K562 (cell line): ENCODE measurements around the gene LBHD1. TPM values are rescaled to one million over a fixed set of nuclear protein-coding genes. Genes with fewer than 3 reads are reported as not detected.
A peak's percentile ranks its signal among the peaks of the same experiment; 100 is the strongest.

ENCODE experiments used
- ATAC-seq: fragments of 200-7000 bp; cut with Tn5 transposase; 3 replicates; pipeline ENCODE4 v1.9.1; 2020; ENCODE audit warnings: moderate library complexity
- BruUV-seq: library from RNA; stranded (reverse); fragments of 400-500 nt; replicated peaks from 2 replicates; lab custom pipeline; 2021; lab: Mats Ljungman, UMichigan
- CTCF ChIA-PET: fragments of 300-600 bp; formaldehyde crosslinking; extraction: SDS; loops from one replicate; lab custom pipeline; 2021; ENCODE audit warnings: low intra/inter-chr PET ratio; lab: Yijun Ruan, JAX
- POLR2A ChIA-PET: fragments of 300-600, 350-650 bp; sonication (Branson Sonifier 250); formaldehyde crosslinking; extraction: SDS; loops from one replicate; lab custom pipeline; 2021; ENCODE audit warnings: antibody characterized with exemption, inconsistent platforms; lab: Yijun Ruan, JAX
- DNase-seq, 4 experiments: peaks; one replicate each; pipeline versions ENCODE4 v3.0.0 to v3.0.0-alpha.2; 2011 to 2018; ENCODE audit warnings: low spot score in 3 of 4, mixed read lengths in 3 of 4; ENCODE audit errors: extremely low read depth in 1 of 4
- FAIRE-seq: peaks from 2 replicates; lab custom pipeline; 2011; peaks lifted over from hg19 to GRCh38; lab: Jason Lieb, UNC
- H2AFZ ChIP-seq: 2 replicates; pipeline ENCODE4 v1.6.0; 2011; ENCODE audit warnings: low read depth, low read length, control low read depth, inconsistent platforms
- H3K27ac ChIP-seq: fragments of 200-600 bp; 3 replicates; pipeline ENCODE4 v1.8.0; 2011; ENCODE audit warnings: low read depth, mild to moderate bottlenecking, control low read depth, inconsistent platforms, low read length, moderate library complexity, mixed read lengths; ENCODE audit errors: extremely low read depth
- H3K27me3 ChIP-seq, 2 experiments: fragments of 300-600 bp in 1 of 2; 2 replicates in 1 of 2; 3 replicates in 1 of 2; pipeline versions ENCODE4 v1.6.0 to v1.8.0; 2011; ENCODE audit warnings: inconsistent platforms in 2 of 2, low read length in 2 of 2, mild to moderate bottlenecking in 1 of 2, mixed read lengths in 1 of 2, moderate library complexity in 1 of 2; ENCODE audit not compliant: control insufficient read depth in 2 of 2, insufficient read depth in 2 of 2
- H3K36me3 ChIP-seq: fragments of 300-600 bp; 3 replicates; pipeline ENCODE4 v1.8.0; 2011; ENCODE audit warnings: mild to moderate bottlenecking, low read length, inconsistent platforms; ENCODE audit not compliant: control insufficient read depth, insufficient read depth
- H3K4me1 ChIP-seq, 2 experiments: fragments of 200-600 bp in 1 of 2; replicated peaks in 1 of 2; 2 replicates in 1 of 2; 3 replicates in 1 of 2; pipeline versions ENCODE4 v1.5.1 to v1.8.0; 2011; ENCODE audit warnings: inconsistent platforms in 2 of 2, low read length in 2 of 2, mild to moderate bottlenecking in 1 of 2, mixed read lengths in 1 of 2, moderate library complexity in 1 of 2; ENCODE audit not compliant: control insufficient read depth in 2 of 2, insufficient read depth in 2 of 2
- H3K4me2 ChIP-seq: 2 replicates; pipeline ENCODE4 v1.6.1; 2011; ENCODE audit warnings: low read length, control low read depth, inconsistent platforms, mixed read lengths; ENCODE audit not compliant: insufficient read depth
- H3K4me3 ChIP-seq: fragments of 200-600 bp; sonication (generic), shearing (Covaris generic); 2 replicates; pipeline ENCODE4 v1.5.1; 2016; ENCODE audit warnings: control low read depth, inconsistent platforms
- H3K79me2 ChIP-seq: fragments of 200-600 bp; 3 replicates; pipeline ENCODE4 v1.8.0; 2011; ENCODE audit warnings: low read length, inconsistent platforms; ENCODE audit not compliant: control insufficient read depth, insufficient read depth
- H3K9ac ChIP-seq, 2 experiments: 2 replicates each; pipeline versions ENCODE4 v1.6.0 to v1.6.1; 2011; ENCODE audit warnings: low read depth in 2 of 2, low read length in 2 of 2, control low read depth in 1 of 2, inconsistent platforms in 1 of 2, mild to moderate bottlenecking in 1 of 2, mixed read lengths in 1 of 2; ENCODE audit not compliant: insufficient read depth in 1 of 2
- H3K9me1 ChIP-seq: one replicate; pipeline ENCODE4 v1.6.0; 2011; ENCODE audit warnings: inconsistent platforms, mild to moderate bottlenecking, low read length, moderate library complexity; ENCODE audit not compliant: control insufficient read depth, insufficient read depth
- H3K9me3 ChIP-seq: replicated peaks from 2 replicates; pipeline ENCODE4 v1.5.1; 2011; ENCODE audit warnings: low read depth, low read length, inconsistent platforms; ENCODE audit not compliant: control insufficient read depth, insufficient read depth
- H4K20me1 ChIP-seq: replicated peaks from 2 replicates; pipeline ENCODE4 v1.6.1; 2011; ENCODE audit warnings: low read length, inconsistent platforms, mixed read lengths; ENCODE audit not compliant: control insufficient read depth, insufficient read depth
- ATF7 ChIP-seq: fragments of 450-650 bp; IDR thresholded peaks from 2 replicates; pipeline ENCODE4 v1.7.1; 2014; ENCODE audit warnings: mild to moderate bottlenecking, moderate library complexity
- PCBP1 ChIP-seq: fragments of 200-400 bp; formaldehyde crosslinking; IDR thresholded peaks from 2 replicates; pipeline ENCODE4 v1.6.1; 2018; ENCODE audit warnings: mild to moderate bottlenecking, low read depth, low read length; ENCODE audit not compliant: poor library complexity, severe bottlenecking
- ZKSCAN1 ChIP-seq: fragments of 150-350 bp; IDR thresholded peaks from 2 replicates; pipeline ENCODE4 v1.6.1; 2016; ENCODE audit warnings: low read depth, low read length
- whole genome bisulfite sequencing: fragments of 100-300 bp; shearing (Covaris generic); methylation state at CpG from one replicate; pipeline ENCODE4 v1.1.6; 2016; ENCODE audit warnings: low coverage, mixed read lengths; ENCODE audit not compliant: insufficient coverage; ENCODE audit errors: missing lambda C conversion rate; 5-methylcytosine and 5-hydroxymethylcytosine counted together
- in situ Hi-C: fragments of 300-500 bp; cut with MboI; formaldehyde crosslinking; loops from 4 replicates; pipeline ENCODE4 v1.15.0; 2018; ENCODE audit warnings: inconsistent platforms, mixed read lengths
- intact Hi-C: fragments of 100-400 bp; cut with micrococcal nuclease; formaldehyde crosslinking; loops from 2 replicates; pipeline ENCODE4 v1.14.2; 2022
- polyA plus RNA-seq, 8 experiments: library from polyadenylated mRNA; depleted of rRNA in 4 of 8; stranded (reverse) in 5 of 8; unstranded in 3 of 8; fragments of >200 nt; fragmentation: Nextera tagmentation in 2 of 8; fragmentation: Illumina TruSeq in 1 of 8; extraction: Ambion mirVana in 2 of 8; extraction: Trizol in 1 of 8; gene quantifications; 2 replicates each; pipeline versions ENCODE4 v1.2.1 to v1.2.3, GENCODE V29; 2011 to 2014; ENCODE audit warnings: inconsistent platforms in 1 of 8, missing spikeins in 1 of 8
- total RNA-seq, 7 experiments: library from RNA; depleted of rRNA in 6 of 7; stranded (reverse); fragments of >200 nt in 6 of 7; fragmentation: Illumina TruSeq in 2 of 7; extraction: Trizol in 2 of 7; gene quantifications; 2 replicates each; pipeline versions ENCODE4 v1.2.1 to v1.2.3, GENCODE V29; 2011 to 2021; ENCODE audit warnings: low replicate concordance in 1 of 7
- TF ChIP-seq, protein P1 (sequence below), 2 experiments: fragments of 450-650 bp; IDR thresholded peaks; 2 replicates each; pipeline ENCODE4 v1.6.1; 2016; ENCODE audit warnings: mild to moderate bottlenecking in 2 of 2, borderline replicate concordance in 1 of 2, low read depth in 1 of 2, moderate library complexity in 1 of 2
- TF ChIP-seq, protein P2 (sequence below): sonication (generic); formaldehyde crosslinking; IDR thresholded peaks from 2 replicates; pipeline ENCODE4 v1.4.0; 2020; ENCODE audit warnings: mild to moderate bottlenecking, missing genetic modification reagents
- TF ChIP-seq, protein P3 (sequence below): fragments of 450-650 bp; IDR thresholded peaks from 2 replicates; pipeline ENCODE4 v1.7.1; 2018; ENCODE audit warnings: mild to moderate bottlenecking, low read depth; ENCODE audit not compliant: partially characterized antibody
- TF ChIP-seq, protein P4 (sequence below): sonication (generic); formaldehyde crosslinking; IDR thresholded peaks from 2 replicates; pipeline ENCODE4 v1.8.0; 2022; ENCODE audit warnings: missing genetic modification reagents, mild to moderate bottlenecking, moderate library complexity, borderline replicate concordance

The LBHD1 gene
- total and polyA plus RNA-seq, 9 of the 15 experiments (the other 6 are each of a cell fraction or from before 2014, with no cell fraction given): 2.6 to 28.0 (median 12.5) TPM

DNA sequence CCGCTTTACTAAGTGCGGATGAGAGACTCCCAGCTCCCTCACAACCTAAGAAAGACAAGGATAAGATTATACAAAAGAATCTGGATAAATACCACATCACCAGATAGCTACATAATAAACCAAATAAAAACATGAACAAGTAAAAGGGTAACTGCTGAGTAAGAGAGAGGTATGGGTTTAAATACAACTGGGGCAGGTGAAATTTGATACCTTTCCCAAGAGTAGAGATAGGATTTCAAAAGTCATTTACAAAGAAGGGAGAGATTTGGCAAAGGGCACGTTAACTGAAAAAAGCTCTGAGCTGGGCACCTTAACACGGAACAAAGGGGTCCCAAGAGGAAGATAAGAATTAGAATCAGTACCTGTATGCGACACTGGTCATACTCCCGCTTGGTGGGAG lies 5.1 kb upstream of the LBHD1 start:
- H3K4me3 ChIP-seq: peak overlapping the region; percentile 81; the same call in 1 of the 2 replicates
- DNase-seq (no peak), ATAC-seq (no peak), FAIRE-seq (no peak)
- H3K79me2 ChIP-seq: peaks cover 58% of the 10 kb centered on the region
- H3K36me3 ChIP-seq: peaks cover 51% of the 10 kb centered on the region
- peak overlapping the region; percentile 85 to 99; a peak in 2 of 4 replicates for H3K9ac ChIP-seq
- H4K20me1 ChIP-seq: no peaks in the 10 kb centered on the region
- POLR2A ChIA-PET: interaction anchor here (0.6 to 5.4 kb wide), 9 partner anchors 10 to 179 kb away, joined by 3 to 57 read pairs (median 5); partner anchors contain the start of genes C11orf98, CSKMT and LRRN4CL
- intact Hi-C loops (no loop called here), in situ Hi-C loops (no loop called here)
- TF ChIP-seq PCBP1 (no peak), ATF7 (no peak), ZKSCAN1 (no peak)
- TF ChIP-seq, protein P1, sequence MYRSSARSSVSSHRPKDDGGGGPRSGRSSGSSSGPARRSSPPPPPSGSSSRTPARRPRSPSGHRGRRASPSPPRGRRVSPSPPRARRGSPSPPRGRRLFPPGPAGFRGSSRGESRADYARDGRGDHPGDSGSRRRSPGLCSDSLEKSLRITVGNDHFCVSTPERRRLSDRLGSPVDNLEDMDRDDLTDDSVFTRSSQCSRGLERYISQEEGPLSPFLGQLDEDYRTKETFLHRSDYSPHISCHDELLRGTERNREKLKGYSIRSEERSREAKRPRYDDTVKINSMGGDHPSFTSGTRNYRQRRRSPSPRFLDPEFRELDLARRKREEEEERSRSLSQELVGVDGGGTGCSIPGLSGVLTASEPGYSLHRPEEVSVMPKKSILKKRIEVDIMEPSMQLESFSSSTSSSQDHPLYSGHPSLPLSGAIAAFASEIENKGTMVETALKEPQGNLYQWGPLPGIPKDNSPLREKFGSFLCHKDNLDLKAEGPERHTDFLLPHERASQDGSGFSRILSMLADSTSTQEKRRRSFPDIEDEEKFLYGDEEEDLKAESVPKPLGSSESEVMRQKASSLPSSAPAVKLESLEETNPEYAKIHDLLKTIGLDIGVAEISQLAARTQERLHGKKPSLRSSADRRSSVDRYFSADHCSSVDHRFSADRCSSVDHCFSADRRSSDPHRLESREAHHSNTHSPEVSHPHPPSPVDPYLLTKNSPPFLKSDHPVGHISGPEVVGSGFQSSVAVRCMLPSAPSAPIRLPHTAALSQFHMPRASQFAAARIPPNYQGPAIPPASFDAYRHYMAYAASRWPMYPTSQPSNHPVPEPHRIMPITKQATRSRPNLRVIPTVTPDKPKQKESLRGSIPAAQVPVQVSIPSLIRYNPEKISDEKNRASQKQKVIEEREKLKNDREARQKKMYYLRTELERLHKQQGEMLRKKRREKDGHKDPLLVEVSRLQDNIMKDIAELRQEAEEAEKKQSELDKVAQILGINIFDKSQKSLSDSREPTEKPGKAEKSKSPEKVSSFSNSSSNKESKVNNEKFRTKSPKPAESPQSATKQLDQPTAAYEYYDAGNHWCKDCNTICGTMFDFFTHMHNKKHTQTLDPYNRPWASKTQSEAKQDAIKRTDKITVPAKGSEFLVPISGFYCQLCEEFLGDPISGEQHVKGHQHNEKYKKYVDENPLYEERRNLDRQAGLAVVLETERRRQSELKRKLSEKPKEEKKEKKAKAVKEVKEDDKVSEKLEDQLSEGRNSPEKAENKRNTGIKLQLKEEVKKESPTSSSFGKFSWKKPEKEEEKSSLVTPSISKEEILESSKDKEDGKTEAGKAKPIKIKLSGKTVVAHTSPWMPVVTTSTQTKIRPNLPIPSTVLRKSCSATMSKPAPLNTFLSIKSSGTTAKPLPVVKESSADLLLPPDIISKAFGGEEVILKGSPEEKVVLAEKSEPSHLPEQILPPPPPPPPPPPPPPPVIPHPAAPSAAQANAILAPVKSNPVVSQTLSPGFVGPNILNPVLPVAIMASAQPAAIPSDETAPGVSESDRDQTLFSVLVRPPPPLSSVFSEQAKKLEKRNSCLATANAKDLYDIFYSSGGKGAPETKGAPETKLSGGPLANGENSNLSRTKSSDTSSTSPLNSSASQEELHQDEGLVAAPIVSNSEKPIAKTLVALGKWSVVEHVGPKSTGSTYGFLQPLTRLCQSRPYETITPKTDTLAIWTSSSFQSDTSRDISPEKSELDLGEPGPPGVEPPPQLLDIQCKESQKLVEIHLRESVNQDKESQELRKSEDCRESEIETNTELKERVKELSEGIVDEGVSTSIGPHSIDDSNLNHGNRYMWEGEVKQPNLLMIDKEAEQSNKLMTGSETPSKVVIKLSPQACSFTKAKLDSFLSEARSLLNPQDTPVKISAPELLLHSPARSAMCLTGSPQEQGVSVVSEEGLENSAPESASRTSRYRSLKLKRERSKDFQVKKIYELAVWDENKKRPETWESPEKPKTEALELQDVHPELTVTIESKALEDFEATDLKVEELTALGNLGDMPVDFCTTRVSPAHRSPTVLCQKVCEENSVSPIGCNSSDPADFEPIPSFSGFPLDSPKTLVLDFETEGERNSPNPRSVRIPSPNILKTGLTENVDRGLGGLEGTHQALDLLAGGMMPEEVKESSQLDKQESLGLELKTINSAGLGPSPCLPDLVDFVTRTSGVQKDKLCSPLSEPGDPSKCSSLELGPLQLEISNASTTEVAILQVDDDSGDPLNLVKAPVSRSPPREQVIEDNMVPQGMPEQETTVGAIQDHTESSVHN (IDR thresholded peaks at IDR 0.05; ENCODE audit: borderline replicate concordance in 1 of 2, low read depth in 1 of 2): no peak
- TF ChIP-seq, protein P2, sequence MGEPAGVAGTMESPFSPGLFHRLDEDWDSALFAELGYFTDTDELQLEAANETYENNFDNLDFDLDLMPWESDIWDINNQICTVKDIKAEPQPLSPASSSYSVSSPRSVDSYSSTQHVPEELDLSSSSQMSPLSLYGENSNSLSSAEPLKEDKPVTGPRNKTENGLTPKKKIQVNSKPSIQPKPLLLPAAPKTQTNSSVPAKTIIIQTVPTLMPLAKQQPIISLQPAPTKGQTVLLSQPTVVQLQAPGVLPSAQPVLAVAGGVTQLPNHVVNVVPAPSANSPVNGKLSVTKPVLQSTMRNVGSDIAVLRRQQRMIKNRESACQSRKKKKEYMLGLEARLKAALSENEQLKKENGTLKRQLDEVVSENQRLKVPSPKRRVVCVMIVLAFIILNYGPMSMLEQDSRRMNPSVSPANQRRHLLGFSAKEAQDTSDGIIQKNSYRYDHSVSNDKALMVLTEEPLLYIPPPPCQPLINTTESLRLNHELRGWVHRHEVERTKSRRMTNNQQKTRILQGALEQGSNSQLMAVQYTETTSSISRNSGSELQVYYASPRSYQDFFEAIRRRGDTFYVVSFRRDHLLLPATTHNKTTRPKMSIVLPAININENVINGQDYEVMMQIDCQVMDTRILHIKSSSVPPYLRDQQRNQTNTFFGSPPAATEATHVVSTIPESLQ (CRISPR knock-in tag): no peak
- TF ChIP-seq, protein P3, sequence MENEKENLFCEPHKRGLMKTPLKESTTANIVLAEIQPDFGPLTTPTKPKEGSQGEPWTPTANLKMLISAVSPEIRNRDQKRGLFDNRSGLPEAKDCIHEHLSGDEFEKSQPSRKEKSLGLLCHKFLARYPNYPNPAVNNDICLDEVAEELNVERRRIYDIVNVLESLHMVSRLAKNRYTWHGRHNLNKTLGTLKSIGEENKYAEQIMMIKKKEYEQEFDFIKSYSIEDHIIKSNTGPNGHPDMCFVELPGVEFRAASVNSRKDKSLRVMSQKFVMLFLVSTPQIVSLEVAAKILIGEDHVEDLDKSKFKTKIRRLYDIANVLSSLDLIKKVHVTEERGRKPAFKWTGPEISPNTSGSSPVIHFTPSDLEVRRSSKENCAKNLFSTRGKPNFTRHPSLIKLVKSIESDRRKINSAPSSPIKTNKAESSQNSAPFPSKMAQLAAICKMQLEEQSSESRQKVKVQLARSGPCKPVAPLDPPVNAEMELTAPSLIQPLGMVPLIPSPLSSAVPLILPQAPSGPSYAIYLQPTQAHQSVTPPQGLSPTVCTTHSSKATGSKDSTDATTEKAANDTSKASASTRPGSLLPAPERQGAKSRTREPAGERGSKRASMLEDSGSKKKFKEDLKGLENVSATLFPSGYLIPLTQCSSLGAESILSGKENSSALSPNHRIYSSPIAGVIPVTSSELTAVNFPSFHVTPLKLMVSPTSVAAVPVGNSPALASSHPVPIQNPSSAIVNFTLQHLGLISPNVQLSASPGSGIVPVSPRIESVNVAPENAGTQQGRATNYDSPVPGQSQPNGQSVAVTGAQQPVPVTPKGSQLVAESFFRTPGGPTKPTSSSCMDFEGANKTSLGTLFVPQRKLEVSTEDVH: no peak
- TF ChIP-seq, protein P4, sequence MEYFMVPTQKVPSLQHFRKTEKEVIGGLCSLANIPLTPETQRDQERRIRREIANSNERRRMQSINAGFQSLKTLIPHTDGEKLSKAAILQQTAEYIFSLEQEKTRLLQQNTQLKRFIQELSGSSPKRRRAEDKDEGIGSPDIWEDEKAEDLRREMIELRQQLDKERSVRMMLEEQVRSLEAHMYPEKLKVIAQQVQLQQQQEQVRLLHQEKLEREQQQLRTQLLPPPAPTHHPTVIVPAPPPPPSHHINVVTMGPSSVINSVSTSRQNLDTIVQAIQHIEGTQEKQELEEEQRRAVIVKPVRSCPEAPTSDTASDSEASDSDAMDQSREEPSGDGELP (CRISPR knock-in tag): peak; percentile 5; the same call in 1 of the 2 replicates
- no peaks in the 10 kb centered on the region for H3K9me1 ChIP-seq
- no peaks in the 10 kb centered on the region for H3K9me3 ChIP-seq
- no peak overlapping the region for H2AFZ ChIP-seq
- H3K27me3 ChIP-seq: no peaks in the 10 kb centered on the region
- H3K27ac ChIP-seq: no peak overlapping the region
- H3K4me1 ChIP-seq: peaks cover 37 to 51% of the 10 kb centered on the region in 2 experiments; a peak in 4 of 5 replicates
- CTCF ChIA-PET: no interaction called here
- no TSS peak for BruUV-seq
- 42% methylated on average over 6 of the region's 6 CpGs for WGBS
- peak overlapping the region; percentile 83 for H3K4me2 ChIP-seq
